IPS DF 4.7 (cell line): ENCODE results near the gene NOTCH2.

Experiments
- DNase-seq: peaks from one replicate; pipeline ENCODE4 v3.0.0-alpha.2; 2013; ENCODE audit warnings: low spot score; ENCODE audit errors: extremely low read depth

NOTCH2 gene

DNA sequence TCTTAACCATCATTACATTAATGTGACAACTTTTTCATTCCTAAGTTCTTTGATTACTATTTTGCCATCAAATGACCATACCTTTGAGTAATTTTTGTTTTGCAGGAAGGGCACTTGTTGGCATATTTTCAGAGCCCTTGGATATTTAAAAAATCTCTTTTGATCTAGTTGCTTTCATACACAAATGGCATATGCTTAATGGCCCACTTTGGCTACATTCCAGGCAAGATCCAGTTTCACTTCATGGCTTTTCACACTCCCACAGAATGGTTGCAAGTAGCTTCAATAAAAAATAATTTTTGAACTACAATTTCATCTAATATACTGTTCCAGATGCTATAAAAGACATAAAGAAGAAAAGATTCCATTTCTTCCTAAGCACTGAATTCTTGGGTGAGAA lies 191.3 kb downstream of the NOTCH2 start:
- DNase-seq = no peak

DNA sequence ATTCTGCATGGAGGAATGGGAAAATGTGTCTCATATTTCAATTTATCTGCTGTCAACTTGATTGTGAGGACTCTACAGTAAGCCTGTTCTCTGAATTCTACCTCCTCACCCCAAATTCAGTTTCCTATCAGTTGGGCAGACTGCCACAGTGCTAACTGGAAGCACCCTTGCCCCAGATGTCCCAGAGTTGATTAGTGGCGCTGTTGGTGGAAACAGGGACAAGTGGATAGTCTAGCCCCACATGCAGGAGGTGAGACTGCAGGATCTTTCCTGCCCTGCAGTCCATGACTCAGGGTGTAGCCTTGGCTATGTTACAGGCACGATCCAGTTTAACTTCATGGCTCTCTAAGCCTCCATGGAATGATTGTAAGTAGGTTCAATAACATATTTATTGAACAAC lies 195.3 kb downstream of the NOTCH2 start:
- no peak for DNase-seq

DNA sequence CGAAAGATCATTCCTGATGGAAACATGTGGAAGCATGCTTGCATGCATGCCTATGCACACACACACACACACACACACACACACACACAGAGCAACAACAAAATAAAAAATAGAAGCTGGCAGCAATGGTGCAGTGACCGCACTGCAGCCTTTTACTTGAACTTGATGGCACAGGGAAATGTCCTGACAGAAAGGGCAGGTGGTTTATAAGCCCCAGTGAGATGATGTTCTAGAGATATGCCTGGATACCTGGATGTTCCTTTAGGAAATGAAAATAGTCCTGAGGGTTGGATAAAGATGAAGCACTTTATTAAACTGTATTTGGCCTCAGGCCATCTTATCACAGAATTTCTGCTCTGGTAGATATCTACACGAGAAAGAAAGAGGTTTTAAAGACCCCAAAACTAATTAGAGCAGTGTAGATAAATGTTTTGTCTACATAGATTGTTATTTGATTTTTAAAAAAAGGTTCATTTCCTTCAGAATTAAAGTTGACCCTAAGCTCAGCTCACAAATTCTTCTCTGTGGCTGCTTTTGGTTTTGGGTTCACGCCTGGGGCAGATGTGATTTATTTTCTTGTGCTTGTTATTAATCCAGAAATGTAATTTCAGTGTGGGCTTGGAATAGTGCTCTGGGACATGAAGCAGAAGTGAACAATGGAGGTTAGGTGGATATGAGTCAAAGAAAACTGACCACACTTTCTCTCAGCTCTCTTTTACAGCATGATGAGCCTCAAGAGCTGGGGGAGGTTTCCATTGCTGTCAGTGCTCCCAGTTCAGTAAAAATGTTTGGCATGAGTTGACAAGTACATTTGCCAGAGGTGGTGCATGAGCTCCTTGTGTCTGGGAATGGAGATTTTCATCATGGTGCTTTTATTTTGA lies 196.1 kb downstream of the NOTCH2 start:
- no peak for DNase-seq

DNA sequence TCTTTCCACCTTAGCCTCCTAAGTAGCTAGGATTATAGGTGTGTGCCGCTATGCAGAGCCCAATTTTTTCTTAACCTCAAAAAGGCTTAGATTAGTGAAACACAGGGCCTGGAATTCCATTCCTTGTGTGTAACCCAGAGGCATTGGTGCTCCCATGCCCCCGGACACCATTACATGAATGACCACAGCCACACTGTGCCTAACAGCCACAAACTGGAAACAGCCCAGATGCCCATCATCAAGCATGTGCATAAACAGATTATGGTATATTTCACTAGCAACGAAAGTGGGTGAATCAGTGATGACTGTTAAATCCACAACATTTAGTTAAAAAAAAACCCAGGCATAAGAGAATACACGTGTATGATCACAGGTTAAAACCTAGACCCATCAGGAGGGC lies 197.6 kb downstream of the NOTCH2 start:
- DNase-seq = no peak

DNA sequence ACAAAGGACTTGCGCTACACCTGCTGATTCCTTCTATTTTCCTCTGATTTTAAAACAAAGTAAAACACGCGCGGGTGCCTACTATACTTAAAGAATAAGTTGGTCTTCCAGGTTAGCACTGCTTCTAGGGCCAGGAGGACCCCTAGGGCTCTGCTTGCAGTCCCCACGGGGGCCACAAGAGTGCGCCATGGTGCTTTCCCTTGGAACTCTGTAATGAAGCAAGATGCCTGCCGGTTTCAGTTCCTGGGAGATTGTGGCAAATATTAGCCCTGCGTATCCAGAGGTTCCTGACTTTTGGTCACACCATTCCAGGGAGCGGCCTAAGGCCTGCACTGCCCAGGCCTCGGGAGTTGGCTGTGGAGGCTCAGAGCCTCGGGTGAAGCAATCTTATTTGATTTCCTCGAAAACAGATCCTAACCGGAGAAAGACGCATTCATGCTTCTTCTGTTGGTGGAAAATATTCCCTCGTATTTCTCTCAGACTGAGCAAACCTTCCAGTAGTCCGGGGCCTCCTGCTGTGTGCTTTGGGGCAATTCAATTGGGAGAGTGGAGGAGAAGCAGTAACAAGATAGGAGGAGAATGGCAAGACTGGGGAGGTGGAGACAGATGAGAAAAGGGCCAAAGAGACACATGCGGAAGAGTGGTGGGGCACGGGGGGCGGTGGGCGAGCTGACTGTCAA lies 198.4 kb downstream of the NOTCH2 start:
- peak; percentile 69 for DNase-seq

DNA sequence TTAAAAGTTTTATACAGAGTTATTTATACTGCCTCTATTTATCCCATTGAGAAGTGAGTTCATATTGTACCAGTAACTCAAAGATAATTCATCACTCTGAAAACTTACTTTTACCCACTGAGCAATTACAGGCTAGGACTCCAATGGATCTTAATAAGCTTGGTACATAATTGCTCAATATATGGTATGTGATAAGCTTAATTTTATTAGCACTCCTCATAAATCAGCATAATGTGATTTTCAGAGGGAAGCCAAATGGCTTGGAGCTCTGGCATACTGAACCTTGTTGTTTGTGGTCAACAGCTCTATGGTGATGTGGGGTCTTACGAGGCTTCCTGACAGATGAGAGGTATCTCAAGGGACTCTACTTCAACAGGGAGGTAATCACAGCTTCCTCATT lies 199.5 kb downstream of the NOTCH2 start:
- DNase-seq = no peak

DNA sequence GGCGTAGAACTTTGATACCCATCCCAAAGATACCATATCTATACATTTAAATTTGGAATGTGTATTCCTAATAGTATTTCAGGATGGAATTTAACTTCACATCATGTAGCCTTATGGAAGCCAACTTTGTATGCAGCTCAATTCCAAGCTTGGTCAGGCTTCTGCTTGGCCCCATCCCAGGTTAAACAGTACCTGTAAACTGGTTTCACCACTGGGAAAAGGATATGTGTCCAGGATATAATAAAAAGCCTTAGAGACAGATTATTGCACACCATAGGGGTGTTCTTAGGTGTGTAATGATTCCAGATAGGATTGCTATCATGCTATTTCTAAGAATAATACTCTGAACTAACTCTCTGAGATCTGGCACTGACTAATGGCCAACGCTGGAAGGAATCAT lies 201.3 kb downstream of the NOTCH2 start:
- DNase-seq = no peak

DNA sequence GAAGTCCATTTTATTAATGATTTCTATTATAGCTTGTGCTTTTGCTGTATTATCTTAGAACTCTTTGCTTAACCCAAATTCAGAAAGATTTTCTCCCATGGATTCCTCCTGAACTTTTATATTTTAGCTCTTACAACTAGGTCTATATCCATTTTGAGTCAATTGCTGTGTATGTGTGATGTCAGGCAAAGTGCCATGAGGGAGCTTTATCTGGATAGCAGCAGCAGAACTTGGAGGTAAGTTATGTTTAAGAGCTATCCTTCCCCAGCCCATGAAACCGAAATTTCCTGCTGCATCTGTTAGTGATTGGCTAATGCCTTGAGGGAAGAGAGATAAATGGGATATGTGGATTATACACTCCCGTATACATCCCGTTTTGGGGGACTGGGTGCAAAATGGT lies 203.0 kb downstream of the NOTCH2 start:
- no peak for DNase-seq

DNA sequence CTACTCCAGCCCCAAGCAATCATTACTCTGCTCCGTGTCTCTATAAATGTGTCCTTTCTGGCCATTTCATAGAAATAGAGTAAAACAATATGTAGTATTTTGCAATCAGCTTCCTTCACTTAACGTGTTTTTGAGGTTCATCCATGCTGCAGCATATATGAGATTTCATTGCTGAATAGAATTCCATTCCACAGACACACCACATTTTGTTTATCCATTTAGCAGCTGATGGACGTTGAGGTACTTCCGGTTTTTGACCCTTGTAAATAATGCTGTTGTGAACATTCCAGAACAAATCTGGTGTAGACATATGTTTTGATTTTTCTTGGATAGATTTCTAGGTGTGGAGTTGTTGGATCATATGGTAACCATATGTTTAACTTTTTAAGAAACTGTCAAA lies 203.8 kb downstream of the NOTCH2 start:
- DNase-seq = no peak

DNA sequence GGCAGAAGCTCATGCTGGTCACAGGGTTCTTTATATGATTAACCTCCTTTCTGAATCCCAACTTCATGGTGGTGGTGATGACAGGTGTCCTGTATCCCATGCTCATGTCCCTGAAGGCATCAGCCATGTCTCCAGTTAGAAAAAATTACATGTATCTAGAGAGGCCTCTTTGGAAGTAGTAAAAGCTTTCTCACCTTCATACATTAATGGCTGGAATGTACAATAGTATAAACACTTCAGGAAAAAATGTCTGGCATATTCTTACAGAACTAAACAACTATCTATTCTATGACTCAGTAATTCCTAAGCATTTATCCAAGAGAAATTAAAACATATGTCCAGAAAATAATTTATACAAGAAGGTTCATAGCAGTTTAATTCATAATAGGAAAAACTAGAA lies 207.2 kb downstream of the NOTCH2 start:
- no peak for DNase-seq
